ENCODE results near the gene TRAPPC6A.

DNA sequence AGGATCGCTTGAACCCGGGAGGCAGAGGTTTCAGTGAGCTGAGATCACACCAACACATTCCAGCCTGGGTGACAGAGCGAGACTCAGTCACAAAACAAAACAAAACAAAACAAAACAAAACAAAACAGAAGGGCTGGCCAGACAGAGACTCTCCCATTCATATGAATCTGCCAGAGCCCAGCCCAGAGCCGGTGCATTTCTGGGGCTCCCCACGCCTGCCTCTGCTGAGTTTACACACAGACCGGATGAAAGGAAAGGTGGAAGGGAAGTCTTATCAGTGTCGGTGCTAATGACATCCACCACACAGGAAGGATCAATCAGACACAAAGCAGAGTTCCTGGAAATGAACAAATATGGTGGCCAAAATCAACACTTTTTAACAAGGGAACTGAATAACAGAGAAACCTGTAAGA is 6.8 kb downstream of the TRAPPC6A start:
- TF ChIP-seq, protein P1, sequence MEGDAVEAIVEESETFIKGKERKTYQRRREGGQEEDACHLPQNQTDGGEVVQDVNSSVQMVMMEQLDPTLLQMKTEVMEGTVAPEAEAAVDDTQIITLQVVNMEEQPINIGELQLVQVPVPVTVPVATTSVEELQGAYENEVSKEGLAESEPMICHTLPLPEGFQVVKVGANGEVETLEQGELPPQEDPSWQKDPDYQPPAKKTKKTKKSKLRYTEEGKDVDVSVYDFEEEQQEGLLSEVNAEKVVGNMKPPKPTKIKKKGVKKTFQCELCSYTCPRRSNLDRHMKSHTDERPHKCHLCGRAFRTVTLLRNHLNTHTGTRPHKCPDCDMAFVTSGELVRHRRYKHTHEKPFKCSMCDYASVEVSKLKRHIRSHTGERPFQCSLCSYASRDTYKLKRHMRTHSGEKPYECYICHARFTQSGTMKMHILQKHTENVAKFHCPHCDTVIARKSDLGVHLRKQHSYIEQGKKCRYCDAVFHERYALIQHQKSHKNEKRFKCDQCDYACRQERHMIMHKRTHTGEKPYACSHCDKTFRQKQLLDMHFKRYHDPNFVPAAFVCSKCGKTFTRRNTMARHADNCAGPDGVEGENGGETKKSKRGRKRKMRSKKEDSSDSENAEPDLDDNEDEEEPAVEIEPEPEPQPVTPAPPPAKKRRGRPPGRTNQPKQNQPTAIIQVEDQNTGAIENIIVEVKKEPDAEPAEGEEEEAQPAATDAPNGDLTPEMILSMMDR (IDR thresholded peaks at IDR 0.05; ENCODE audit: insufficient read depth, low read depth, low read length) = no peak
- TF ChIP-seq EZH2 (IDR thresholded peaks at IDR 0.05; ENCODE audit: insufficient read depth, low read length) = no peak
